Vagina (tissue), 2 donors: ENCODE results near the gene RAPGEF3. TPM values are rescaled to one million over a fixed set of nuclear protein-coding genes. Genes with fewer than 3 reads are reported as not detected.

Experiments
- DNase-seq, 2 donors: peaks; one replicate each; pipeline ENCODE4 v3.0.0-alpha.2; 2017; ENCODE audit errors: extremely low spot score in 2 of 2
- H3K27ac ChIP-seq: fragments of 200-600 bp; sonication (generic); one replicate; pipeline ENCODE4 v1.5.1; 2019
- H3K27me3 ChIP-seq: fragments of 200-600 bp; sonication (generic); one replicate; pipeline ENCODE4 v1.5.1; 2019
- H3K36me3 ChIP-seq, 2 donors: fragments of 200-600 bp; sonication (generic); one replicate each; pipeline ENCODE4 v1.5.1; 2017 to 2019
- H3K4me1 ChIP-seq: fragments of 200-600 bp; sonication (generic); one replicate; pipeline ENCODE4 v1.5.1; 2019
- H3K4me3 ChIP-seq, 2 donors: fragments of 200-600 bp; sonication (generic); 1 replicate in 1 of 2; 2 replicates in 1 of 2; pipeline ENCODE4 v1.5.1; 2016 to 2019
- H3K9me3 ChIP-seq: fragments of 200-600 bp; sonication (generic); one replicate; pipeline ENCODE4 v1.5.1; 2019
- CTCF ChIP-seq, 3 experiments: fragments of 450-650 bp in 2 of 3; fragments of 200-600 bp in 1 of 3; sonication (generic) in 1 of 3; IDR thresholded peaks; one replicate each; pipeline ENCODE4 v1.5.1; 2017 to 2019; ENCODE audit warnings: antibody characterized with exemption in 3 of 3, mild to moderate bottlenecking in 2 of 3, moderate library complexity in 2 of 3
- POLR2A ChIP-seq, 2 donors: fragments of 450-650 bp; IDR thresholded peaks; one replicate each; pipeline ENCODE4 v1.6.1; 2017; ENCODE audit warnings: antibody characterized with exemption in 2 of 2, mild to moderate bottlenecking in 2 of 2, moderate library complexity in 2 of 2
- POLR2AphosphoS5 ChIP-seq, 2 donors: sonication (generic); formaldehyde crosslinking; IDR thresholded peaks; one replicate each; pipeline ENCODE4 v1.9.0; 2017; ENCODE audit warnings: antibody characterized with exemption in 2 of 2, mild to moderate bottlenecking in 2 of 2, low read depth in 1 of 2; ENCODE audit not compliant: insufficient read depth in 1 of 2
- intact Hi-C: fragments of 100-400 bp; cut with DNase I; formaldehyde crosslinking; loops from one replicate; pipeline ENCODE4 v1.15.1; 2023
- total RNA-seq: library from RNA; depleted of rRNA; stranded (reverse); fragments of >200 nt; gene quantifications from one replicate; pipeline ENCODE4 v1.2.3, GENCODE V29; 2016

Gene RAPGEF3
- total RNA-seq, 1 donor from 2014 or later = 52.3 TPM

- intact Hi-C loops = loop anchor here (5.0 kb wide), 1 partner anchor 39 kb away; no protein-coding TSS in a partner anchor
- DNase-seq = no peak
- Histone ChIP-seq H3K27ac (peak overlapping the region; percentile 86), H3K4me3 (no peak overlapping the region), H3K9me3 (no peaks in the 10 kb centered on the region), H3K36me3 (no peaks in the 10 kb centered on the region), H3K27me3 (no peaks in the 10 kb centered on the region), H3K4me1 (peaks cover 69% of the 10 kb centered on the region)
- no peak for TF ChIP-seq POLR2A (IDR thresholded peaks at IDR 0.05)
- TF ChIP-seq CTCF (IDR thresholded peaks at IDR 0.05) = no peak
- no peak for TF ChIP-seq POLR2AphosphoS5 (IDR thresholded peaks at IDR 0.05; ENCODE audit: insufficient read depth in 1 of 2, low read depth in 1 of 2)
Observed at GRCh38 chr12:47737936-47738594, 20.6 kb downstream of the RAPGEF3 start.

GRCh38 chr12:47736877-47737676, 21.6 kb downstream of the RAPGEF3 start:
- peaks cover 69% of the 10 kb centered on the region for H3K4me1 ChIP-seq
- DNase-seq = peak in 1 of 2 donors; percentile 96
- intact Hi-C loops = loop anchor here (5.0 kb wide), 1 partner anchor 40 kb away; no protein-coding TSS in a partner anchor

GRCh38 chr12:47736216-47736615, 22.5 kb downstream of the RAPGEF3 start:
- Histone ChIP-seq H3K4me3 (no peak overlapping the region), H3K9me3 (no peaks in the 10 kb centered on the region), H3K4me1 (peaks cover 64% of the 10 kb centered on the region), H3K27me3 (no peaks in the 10 kb centered on the region), H3K36me3 (no peaks in the 10 kb centered on the region), H3K27ac (peak overlapping the region; percentile 86)
- TF ChIP-seq POLR2A (IDR thresholded peaks at IDR 0.05) = no peak
- no peak for TF ChIP-seq CTCF (IDR thresholded peaks at IDR 0.05)
- TF ChIP-seq POLR2AphosphoS5 (IDR thresholded peaks at IDR 0.05; ENCODE audit: insufficient read depth in 1 of 2, low read depth in 1 of 2) = no peak
- intact Hi-C loops = loop anchor here (5.0 kb wide), 1 partner anchor 41 kb away; no protein-coding TSS in a partner anchor
- no peak for DNase-seq

More at GRCh38 chr12:47736877-47737676, 21.6 kb downstream of the RAPGEF3 start:
- Histone ChIP-seq H3K27me3 (no peaks in the 10 kb centered on the region), H3K36me3 (no peaks in the 10 kb centered on the region), H3K9me3 (no peaks in the 10 kb centered on the region), H3K27ac (peak overlapping the region; percentile 86), H3K4me3 (peak overlapping the region in 1 of 2 donors; percentile 10)
- TF ChIP-seq CTCF (IDR thresholded peaks at IDR 0.05) = peak in 1 of 3 experiments; percentile 10
- TF ChIP-seq POLR2AphosphoS5 (IDR thresholded peaks at IDR 0.05; ENCODE audit: insufficient read depth in 1 of 2, low read depth in 1 of 2) = peak; percentile 30 to 82
- TF ChIP-seq POLR2A (IDR thresholded peaks at IDR 0.05) = no peak

GRCh38 chr12:47735649-47736048, 23.0 kb downstream of the RAPGEF3 start:
- no peaks in the 10 kb centered on the region for H3K36me3 ChIP-seq
- TF ChIP-seq POLR2A (IDR thresholded peaks at IDR 0.05) (no peak), CTCF (IDR thresholded peaks at IDR 0.05) (no peak), POLR2AphosphoS5 (IDR thresholded peaks at IDR 0.05; ENCODE audit: insufficient read depth in 1 of 2, low read depth in 1 of 2) (no peak)
- H3K27me3 ChIP-seq = no peaks in the 10 kb centered on the region
- H3K27ac ChIP-seq = peak overlapping the region; percentile 86
- peaks cover 58% of the 10 kb centered on the region for H3K4me1 ChIP-seq
- intact Hi-C loops = loop anchor here (5.0 kb wide), 1 partner anchor 42 kb away; no protein-coding TSS in a partner anchor
- no peak overlapping the region for H3K4me3 ChIP-seq
- DNase-seq = no peak
- no peaks in the 10 kb centered on the region for H3K9me3 ChIP-seq
